Adrenal gland (tissue), 12 donors: Measurements from ENCODE around the gene IL36G. TPM values are rescaled to one million over a fixed set of nuclear protein-coding genes. Genes with fewer than 3 reads are reported as not detected.

Source experiments
- DNase-seq, 7 donors: peaks; one replicate each; pipeline ENCODE4 v3.0.0-alpha.2; 2019 to 2020
- H3K27ac ChIP-seq, 5 donors: fragments of 200-600 bp; sonication (generic) in 4 of 5; 1 replicate in 3 of 5; 2 replicates in 2 of 5; pipeline versions ENCODE4 v1.5.1 to v1.8.0; 2016 to 2020; ENCODE audit warnings: mild to moderate bottlenecking in 1 of 5
- H3K27me3 ChIP-seq: fragments of 200-600 bp; 2 replicates; pipeline ENCODE4 v1.8.0; 2021
- H3K36me3 ChIP-seq, 2 donors: fragments of 200-600 bp; replicated peaks in 1 of 2; 1 replicate in 1 of 2; 2 replicates in 1 of 2; pipeline versions ENCODE4 v1.5.1 to v1.8.0; 2018 to 2022
- H3K4me1 ChIP-seq, 2 donors: fragments of 200-600 bp; replicated peaks in 1 of 2; 1 replicate in 1 of 2; 2 replicates in 1 of 2; pipeline versions ENCODE4 v1.5.1 to v1.8.0; 2018 to 2021
- H3K4me3 ChIP-seq, 4 donors: fragments of 200-600 bp; sonication (generic) in 3 of 4; one replicate each; pipeline ENCODE4 v1.5.1; 2016 to 2018
- H3K9me3 ChIP-seq, 3 donors: fragments of 200-600 bp; sonication (generic) in 1 of 3; replicated peaks in 1 of 3; 1 replicate in 2 of 3; 2 replicates in 1 of 3; pipeline versions ENCODE4 v1.5.1 to v1.8.0; 2016 to 2021
- CTCF ChIP-seq, 6 experiments: fragments of 450-650 bp in 4 of 6; fragments of 200-600 bp in 2 of 6; sonication (generic) in 1 of 6; IDR thresholded peaks; 1 replicate in 5 of 6; 2 replicates in 1 of 6; pipeline versions ENCODE4 v1.5.1 to v1.8.0; 2016 to 2021; ENCODE audit warnings: antibody characterized with exemption in 6 of 6, mild to moderate bottlenecking in 2 of 6, moderate library complexity in 1 of 6
- POLR2A ChIP-seq, 2 donors: fragments of 450-650 bp; IDR thresholded peaks; one replicate each; pipeline ENCODE4 v1.6.1; 2017; ENCODE audit warnings: antibody characterized with exemption in 2 of 2, mild to moderate bottlenecking in 2 of 2, moderate library complexity in 1 of 2
- WGBS, 4 donors: extraction: QIAGEN DNeasy Blood & Tissue Kit in 2 of 4; methylation state at CpG; one replicate each; pipeline versions ENCODE4 v1.1.5 to v1.1.7; 2013 to 2017; 5-methylcytosine and 5-hydroxymethylcytosine counted together
- intact Hi-C, 2 donors: fragments of 100-400 bp; cut with DNase I; formaldehyde crosslinking; loops; one replicate each; pipeline versions ENCODE4 v1.14.1 to v1.15.0; 2022 to 2023
- polyA plus RNA-seq, 3 donors: library from polyadenylated mRNA; stranded (reverse); fragments of 200-250 nt in 2 of 3; fragments of 350-450 nt in 1 of 3; fragmentation: Illumina TruSeq in 1 of 3; extraction: RNeasy Lipid Tissue Mini Kit (QIAGEN cat#74804) in 1 of 3; gene quantifications; one replicate each; pipeline ENCODE4 v1.2.3, GENCODE V29; 2013 to 2014
- total RNA-seq, 9 donors: library from RNA; depleted of rRNA in 4 of 9; stranded (reverse); fragments of >200 nt in 4 of 9; fragments of 120-200 nt in 1 of 9; fragmentation: NEBNext Ultra II Directional in 1 of 9; extraction: Animal tissue kit (Norgen Biotek cat#: 25700) in 1 of 9; gene quantifications; one replicate each; pipeline versions ENCODE4 v1.1.0 to v1.2.4, GENCODE V29; 2013 to 2023
- donor health status: healthy with polysubstance abuse.
- donor health status: Bipolar disorder and iron deficiency.
- donor health status: DM: yes; HTN: yes; CAD: no.
- donor health status: DM: no; HTN: no; CAD: no.
- donor health status: DM: no; HTN: no; CAD: no.
- donor health status: DM: yes; HTN: yes; CAD: no.

IL36G gene
- total and polyA plus RNA-seq, 12 donors: 0.28 TPM; not detected in 11

GRCh38 chr2:112996635-112997034 is 18.8 kb downstream of the IL36G start:
- peaks cover 0 to 18% (median 0%) of the 10 kb centered on the region in 3 donors for H3K9me3 ChIP-seq
- WGBS, 4 donors: 59 to 74% (median 63%) methylated on average over 5 to 6 of the region's 6 CpGs
- no peak for DNase-seq

GRCh38 chr2:112997151-112997550 is 19.3 kb downstream of the IL36G start:
- DNase-seq: no peak
- Histone ChIP-seq H3K4me1 (no peaks in the 10 kb centered on the region), H3K36me3 (no peaks in the 10 kb centered on the region), H3K4me3 (no peak overlapping the region), H3K27me3 (no peaks in the 10 kb centered on the region), H3K9me3 (peaks cover 0 to 15% (median 0%) of the 10 kb centered on the region in 3 donors), H3K27ac (no peak overlapping the region)
- intact Hi-C loops: no loop called here
- WGBS, 4 donors: 66 to 82% (median 68%) methylated on average over 1 of the region's 1 CpG
- TF ChIP-seq CTCF (IDR thresholded peaks at IDR 0.05) (no peak), POLR2A (IDR thresholded peaks at IDR 0.05) (no peak)

More at GRCh38 chr2:112996635-112997034, 18.8 kb downstream of the IL36G start:
- Histone ChIP-seq H3K27me3 (no peaks in the 10 kb centered on the region), H3K36me3 (no peaks in the 10 kb centered on the region), H3K4me1 (no peaks in the 10 kb centered on the region), H3K27ac (no peak overlapping the region), H3K4me3 (no peak overlapping the region)
- TF ChIP-seq POLR2A (IDR thresholded peaks at IDR 0.05) (no peak), CTCF (IDR thresholded peaks at IDR 0.05) (no peak)
- intact Hi-C loops: no loop called here

GRCh38 chr2:113000436-113000835 is 22.6 kb downstream of the IL36G start:
- H3K9me3 ChIP-seq: peaks cover 0 to 10% (median 0%) of the 10 kb centered on the region in 3 donors
- no peaks in the 10 kb centered on the region for H3K4me1 ChIP-seq
- DNase-seq: no peak
- TF ChIP-seq CTCF (IDR thresholded peaks at IDR 0.05) (no peak), POLR2A (IDR thresholded peaks at IDR 0.05) (no peak)
- H3K4me3 ChIP-seq: no peak overlapping the region
- no peak overlapping the region for H3K27ac ChIP-seq
- 59 to 67% (median 64%) methylated on average over 1 of the region's 1 CpG for WGBS, 4 donors
- no peaks in the 10 kb centered on the region for H3K36me3 ChIP-seq
- intact Hi-C loops: no loop called here
- no peaks in the 10 kb centered on the region for H3K27me3 ChIP-seq

- 49 to 71% (median 67%) methylated on average over 2 of the region's 2 CpGs for WGBS, 4 donors
- intact Hi-C loops: no loop called here
Observed at GRCh38 chr2:113002677-113003076, 24.9 kb downstream of the IL36G start.

More at GRCh38 chr2:113002677-113003076, 24.9 kb downstream of the IL36G start:
- no peak overlapping the region for H3K27ac ChIP-seq
- H3K4me3 ChIP-seq: no peak overlapping the region
- TF ChIP-seq POLR2A (IDR thresholded peaks at IDR 0.05) (no peak), CTCF (IDR thresholded peaks at IDR 0.05) (no peak)
- peaks cover 0 to 10% (median 0%) of the 10 kb centered on the region in 3 donors for H3K9me3 ChIP-seq
- H3K27me3 ChIP-seq: no peaks in the 10 kb centered on the region
- DNase-seq: no peak
- no peaks in the 10 kb centered on the region for H3K36me3 ChIP-seq
- no peaks in the 10 kb centered on the region for H3K4me1 ChIP-seq
